HUES48 (cell line): ENCODE measurements around the gene P2RX2.

Source experiments
- H3K27ac ChIP-seq: one replicate; pipeline ENCODE4 v1.7.0; 2013; ENCODE audit warnings: low read depth, low read length, inconsistent platforms
- H3K27me3 ChIP-seq: 2 replicates; pipeline ENCODE4 v1.6.1; 2013; ENCODE audit warnings: mild to moderate bottlenecking, low read length; ENCODE audit not compliant: control insufficient read depth, insufficient read depth
- H3K36me3 ChIP-seq: 2 replicates; pipeline ENCODE4 v1.6.1; 2013; ENCODE audit warnings: low read length; ENCODE audit not compliant: control insufficient read depth, insufficient read depth
- H3K4me1 ChIP-seq: 2 replicates; pipeline ENCODE4 v1.6.1; 2013; ENCODE audit warnings: mild to moderate bottlenecking, low read length; ENCODE audit not compliant: control insufficient read depth, insufficient read depth
- H3K4me3 ChIP-seq: 2 replicates; pipeline ENCODE4 v1.5.1; 2013; ENCODE audit warnings: mild to moderate bottlenecking, low read depth, low read length
- H3K9ac ChIP-seq: 2 replicates; pipeline ENCODE4 v1.6.1; 2013; ENCODE audit warnings: mild to moderate bottlenecking, low read depth, low read length, moderate library complexity
- H3K9me3 ChIP-seq: 2 replicates; pipeline ENCODE4 v1.6.1; 2013; ENCODE audit warnings: low read length; ENCODE audit not compliant: control insufficient read depth, insufficient read depth

The P2RX2 gene

DNA sequence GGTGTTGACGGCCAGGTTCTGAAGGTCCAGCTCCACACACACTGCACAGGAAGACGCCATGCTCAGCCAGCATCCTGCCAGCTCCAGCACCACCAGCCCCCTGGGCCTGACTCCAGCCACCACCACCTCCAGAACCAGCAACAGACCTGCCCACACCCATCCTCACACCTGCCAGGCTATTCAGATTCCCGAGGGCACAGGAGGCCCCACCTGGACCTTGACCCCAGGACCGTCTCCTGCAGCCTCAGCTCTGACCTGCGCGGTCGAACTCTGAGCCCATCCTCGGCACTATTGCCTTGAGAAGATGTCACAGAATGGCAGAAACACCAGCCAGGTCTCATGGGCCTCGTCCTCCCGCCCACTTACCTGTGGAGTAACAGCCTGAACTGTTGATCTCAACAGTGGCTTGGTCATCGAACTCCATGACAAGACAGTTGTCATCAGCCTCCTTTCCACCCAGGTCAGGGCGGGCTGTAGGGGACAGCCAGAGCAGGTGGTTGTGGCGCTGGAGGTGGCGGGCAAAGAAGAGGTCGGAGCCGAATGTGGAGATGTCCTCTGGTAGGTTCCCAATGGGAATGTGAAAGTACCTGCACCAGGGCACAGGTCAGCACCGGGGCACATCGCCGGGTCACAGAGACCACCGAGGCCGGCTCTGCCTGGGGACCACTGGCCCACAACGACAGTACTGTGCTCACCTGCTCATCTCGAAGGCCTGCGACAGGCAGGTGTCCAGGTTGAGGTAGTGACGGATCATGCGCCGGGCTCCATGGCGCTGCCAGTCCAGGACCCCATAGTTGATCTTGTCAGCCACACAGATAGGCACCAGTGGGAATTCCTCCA, 23.5 kb downstream of the P2RX2 start:
- peaks cover 88% of the 10 kb centered on the region for H3K36me3 ChIP-seq

DNA sequence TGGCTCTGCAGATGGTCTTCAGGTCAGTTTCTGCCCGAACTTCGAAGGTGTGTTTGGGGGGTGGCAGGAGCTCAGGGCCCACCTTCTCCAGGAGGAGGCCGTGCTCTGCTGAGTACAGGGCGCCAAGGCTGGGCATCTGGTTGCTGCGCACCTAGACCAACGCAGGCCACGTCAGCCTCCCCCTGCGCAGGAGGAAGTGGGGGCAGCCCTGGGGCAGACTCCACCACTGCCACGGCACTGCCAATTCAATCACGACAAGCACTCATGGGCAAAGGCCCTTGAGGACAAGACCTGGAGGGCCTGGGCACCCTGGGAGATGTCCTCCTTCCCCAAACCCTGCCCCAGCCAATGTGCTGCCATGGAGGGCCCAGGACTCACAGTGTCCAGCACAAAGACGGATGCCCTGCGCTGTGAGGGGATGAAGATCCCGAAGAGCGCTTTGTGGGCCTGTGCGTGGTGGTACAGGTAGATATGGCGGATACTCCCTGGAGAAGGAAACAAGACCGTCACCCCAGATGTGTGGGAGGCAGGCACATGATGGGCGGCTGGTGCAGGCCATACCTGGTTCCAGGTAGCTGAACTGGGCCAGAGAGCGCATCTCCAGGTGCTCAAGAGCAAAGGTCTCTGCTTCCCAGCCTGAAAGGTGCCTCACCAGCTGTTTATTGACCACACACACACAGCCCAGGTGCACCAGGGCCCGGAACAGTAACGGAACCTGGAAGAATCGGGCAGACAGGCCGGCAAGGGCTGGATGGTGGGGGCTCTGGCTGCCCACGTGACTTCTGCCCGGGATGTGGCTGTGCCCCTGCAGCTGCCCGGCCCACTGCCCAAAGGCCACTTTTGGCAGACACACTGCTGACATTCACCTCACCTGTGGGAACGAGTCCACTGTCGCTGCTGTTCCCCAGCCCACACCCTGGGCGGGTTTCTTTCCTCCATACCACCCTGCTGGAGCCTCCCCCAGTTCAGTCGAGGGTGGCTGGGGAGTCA, 24.6 kb downstream of the P2RX2 start:
- Histone ChIP-seq H3K36me3 (peaks cover 88% of the 10 kb centered on the region), H3K27ac (no peak overlapping the region), H3K4me1 (no peaks in the 10 kb centered on the region), H3K9ac (no peak overlapping the region), H3K27me3 (no peaks in the 10 kb centered on the region), H3K4me3 (no peak overlapping the region), H3K9me3 (no peaks in the 10 kb centered on the region)

More for the DNA sequence above, 23.5 kb downstream of the P2RX2 start:
- Histone ChIP-seq H3K9ac (no peak overlapping the region), H3K4me1 (no peaks in the 10 kb centered on the region), H3K27me3 (no peaks in the 10 kb centered on the region), H3K4me3 (no peak overlapping the region), H3K27ac (no peak overlapping the region), H3K9me3 (no peaks in the 10 kb centered on the region)

DNA sequence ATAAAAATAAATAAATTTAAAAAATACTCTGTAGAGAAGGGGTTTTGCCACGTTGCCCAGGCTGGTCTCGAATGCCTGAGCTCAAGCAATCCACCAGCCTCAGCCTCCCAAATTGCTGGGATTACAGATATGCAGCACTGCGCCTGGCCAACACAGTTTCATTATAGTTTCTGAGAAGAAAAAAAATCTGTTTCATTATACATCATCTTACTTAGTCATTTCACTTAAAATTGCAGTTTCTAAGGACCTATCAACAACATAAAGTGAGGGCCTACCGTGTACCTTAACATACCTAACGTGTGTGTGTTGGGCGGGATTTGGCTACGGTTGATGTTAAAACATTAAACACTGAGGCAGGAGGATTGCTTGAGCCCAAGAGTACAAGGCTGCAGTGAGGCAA, 28.3 kb downstream of the P2RX2 start:
- H3K27ac ChIP-seq, result no peak overlapping the region
- H3K4me3 ChIP-seq, result no peak overlapping the region
- no peaks in the 10 kb centered on the region for H3K27me3 ChIP-seq
- peaks cover 93% of the 10 kb centered on the region for H3K36me3 ChIP-seq
- no peaks in the 10 kb centered on the region for H3K9me3 ChIP-seq
- H3K9ac ChIP-seq, result no peak overlapping the region
- no peaks in the 10 kb centered on the region for H3K4me1 ChIP-seq

DNA sequence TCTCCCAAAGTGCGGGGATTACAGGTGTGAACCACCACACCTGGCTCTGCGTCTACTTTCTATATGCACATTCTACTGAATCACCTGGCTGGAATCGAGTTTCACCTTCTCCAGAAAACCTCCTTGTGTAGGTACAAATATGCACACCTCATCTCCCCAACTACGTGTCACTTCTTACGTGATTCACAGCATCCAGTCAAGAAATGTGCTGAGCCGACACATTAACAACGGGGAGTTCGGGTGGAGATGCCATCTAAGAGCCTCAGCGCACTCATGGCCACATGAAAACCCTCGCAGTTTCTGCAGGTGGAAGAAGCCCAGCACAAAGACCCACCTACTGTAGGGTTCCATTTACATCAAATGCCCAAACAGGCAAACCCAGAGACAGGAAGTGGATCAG, 29.3 kb downstream of the P2RX2 start:
- Histone ChIP-seq H3K9ac (no peak overlapping the region), H3K9me3 (no peaks in the 10 kb centered on the region), H3K4me3 (no peak overlapping the region), H3K36me3 (peaks cover 93% of the 10 kb centered on the region), H3K27me3 (no peaks in the 10 kb centered on the region), H3K27ac (no peak overlapping the region), H3K4me1 (no peaks in the 10 kb centered on the region)

DNA sequence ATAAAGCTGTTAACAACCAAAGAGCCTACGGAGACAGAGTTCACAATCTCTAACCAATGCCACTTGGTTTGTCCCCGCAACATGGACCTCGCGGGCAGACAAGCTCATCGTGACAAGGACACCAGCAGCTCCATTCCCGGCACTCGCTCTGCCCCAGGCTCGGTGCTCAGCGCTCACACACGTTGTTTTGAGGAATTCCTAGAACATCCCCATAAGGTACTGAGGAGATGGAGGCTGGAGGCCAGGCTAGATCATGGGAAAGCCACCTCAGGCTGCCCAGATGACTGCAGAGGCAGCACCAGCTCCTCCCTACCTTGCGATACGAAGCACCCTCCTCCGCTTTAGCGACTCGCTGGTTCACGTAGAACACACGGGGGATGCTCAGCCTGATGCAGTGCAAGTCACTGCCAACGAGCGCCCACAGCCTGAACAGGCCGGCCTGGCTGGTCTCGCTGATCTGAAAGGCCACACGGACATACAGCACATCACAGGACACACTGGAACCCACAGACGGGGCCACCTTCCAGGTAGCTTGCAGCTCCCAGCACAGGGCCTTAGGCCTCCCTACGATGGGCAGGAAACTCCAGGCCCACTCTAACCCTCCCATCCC, 30.1 kb downstream of the P2RX2 start:
- Histone ChIP-seq H3K27ac (no peak overlapping the region), H3K36me3 (peaks cover 93% of the 10 kb centered on the region), H3K9me3 (no peaks in the 10 kb centered on the region), H3K9ac (no peak overlapping the region), H3K4me1 (no peaks in the 10 kb centered on the region), H3K27me3 (no peaks in the 10 kb centered on the region), H3K4me3 (no peak overlapping the region)

DNA sequence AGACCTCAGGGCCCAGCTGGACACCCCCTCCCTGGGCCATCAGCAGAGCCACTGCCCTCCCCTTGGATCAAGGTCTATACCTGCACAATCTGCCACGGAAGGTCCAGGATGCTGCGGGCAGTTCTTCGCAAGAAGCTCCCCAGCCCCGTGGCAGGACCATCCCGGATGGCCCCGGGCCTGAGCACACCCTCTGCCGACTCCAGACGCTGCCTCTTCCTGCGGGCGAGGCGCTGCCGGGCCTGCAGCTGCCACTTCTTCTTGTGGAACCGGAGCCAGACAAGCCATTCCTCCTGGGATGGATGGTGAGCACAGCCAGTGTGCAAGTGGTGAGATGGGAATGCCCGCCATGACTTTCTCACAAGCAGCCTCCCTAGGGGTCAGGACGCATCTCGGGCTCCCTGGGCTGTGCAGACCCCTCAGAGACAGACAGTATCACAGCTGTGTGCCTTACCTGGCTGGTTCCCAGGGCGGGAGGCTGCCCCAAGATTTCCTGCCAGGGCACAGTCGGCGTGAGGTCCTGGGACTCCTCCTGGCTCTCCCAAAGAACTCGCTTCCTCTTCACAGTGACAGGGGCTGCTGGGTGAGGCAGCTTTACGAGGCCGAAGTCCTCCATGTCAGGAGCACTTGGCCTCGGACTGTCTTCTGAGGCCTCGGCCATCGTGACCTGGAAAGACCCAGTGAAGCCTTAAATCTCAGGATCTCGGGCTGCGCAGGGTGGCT, 30.8 kb downstream of the P2RX2 start:
- peaks cover 92% of the 10 kb centered on the region for H3K36me3 ChIP-seq
- no peaks in the 10 kb centered on the region for H3K9me3 ChIP-seq
- no peak overlapping the region for H3K4me3 ChIP-seq
- no peaks in the 10 kb centered on the region for H3K27me3 ChIP-seq
- H3K9ac ChIP-seq, result no peak overlapping the region
- H3K27ac ChIP-seq, result no peak overlapping the region
- H3K4me1 ChIP-seq, result no peaks in the 10 kb centered on the region

DNA sequence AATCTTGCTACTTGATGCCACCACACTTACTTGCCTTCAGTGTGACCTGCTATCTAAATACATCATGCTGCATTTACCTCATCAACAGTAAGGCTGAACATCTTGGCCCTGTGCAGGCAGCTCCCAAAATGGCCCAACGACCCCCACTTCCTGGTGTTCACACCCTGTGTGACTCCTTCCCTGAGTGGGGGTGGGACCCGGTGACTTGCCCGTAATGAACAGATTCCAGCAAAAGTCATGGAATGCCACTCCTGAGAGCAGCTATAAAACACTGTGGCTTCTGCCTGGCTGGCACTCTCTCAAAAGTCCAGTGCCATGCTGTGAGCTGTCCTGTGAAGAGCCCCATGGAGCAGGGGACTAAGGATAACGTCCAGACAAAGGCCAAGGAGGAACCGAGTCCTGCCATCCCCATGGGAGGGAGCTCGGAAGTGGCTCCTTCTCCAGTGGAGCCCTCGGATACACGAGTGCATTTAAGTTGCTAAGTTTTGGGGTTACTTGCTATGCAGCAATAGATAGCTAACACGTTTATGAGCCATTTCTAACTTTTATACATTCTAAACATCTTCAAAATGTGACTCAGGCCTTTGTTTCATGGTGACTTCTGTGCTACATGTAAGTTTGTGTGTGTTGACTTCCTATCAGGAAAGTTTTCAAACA, 33.0 kb downstream of the P2RX2 start:
- no peaks in the 10 kb centered on the region for H3K9me3 ChIP-seq
- H3K9ac ChIP-seq, result no peak overlapping the region
- peaks cover 96% of the 10 kb centered on the region for H3K36me3 ChIP-seq
- H3K4me1 ChIP-seq, result no peaks in the 10 kb centered on the region
- no peaks in the 10 kb centered on the region for H3K27me3 ChIP-seq
- no peak overlapping the region for H3K27ac ChIP-seq
- no peak overlapping the region for H3K4me3 ChIP-seq

DNA sequence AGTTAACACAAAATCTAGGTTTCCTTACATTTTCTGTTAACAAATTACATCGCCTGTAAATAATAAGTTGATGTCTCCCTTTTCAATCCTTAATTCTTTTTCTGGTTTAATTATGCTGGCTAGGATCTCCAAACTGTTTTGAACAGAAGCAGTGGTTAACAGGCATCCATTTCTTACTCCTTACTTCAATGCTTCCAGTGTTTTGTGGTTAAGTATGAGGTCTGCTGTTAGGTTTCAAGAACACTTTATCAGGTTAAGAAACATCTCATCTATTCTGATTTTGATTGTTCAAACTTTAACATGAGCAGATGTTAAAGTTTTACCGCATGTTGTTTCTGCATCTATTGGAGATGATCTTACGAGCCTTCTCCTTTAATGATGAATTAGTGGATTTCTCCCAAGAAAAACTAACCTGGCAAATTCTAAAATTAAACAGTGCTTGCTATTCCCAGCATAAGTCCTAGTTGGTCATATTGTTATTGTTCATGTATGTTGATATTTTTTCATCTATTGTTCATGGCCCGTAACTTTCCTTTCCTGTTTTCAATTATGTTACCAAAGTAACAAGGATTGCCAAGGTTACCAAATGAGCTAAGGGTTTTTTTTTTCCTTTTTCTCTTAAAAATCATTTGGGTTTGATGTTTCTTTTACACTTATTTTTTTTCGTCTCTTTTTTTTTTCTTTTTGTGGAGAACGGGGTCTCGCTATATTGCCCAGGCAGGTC, 35.2 kb downstream of the P2RX2 start:
- no peak overlapping the region for H3K4me3 ChIP-seq
- H3K36me3 ChIP-seq, result peaks cover 97% of the 10 kb centered on the region

DNA sequence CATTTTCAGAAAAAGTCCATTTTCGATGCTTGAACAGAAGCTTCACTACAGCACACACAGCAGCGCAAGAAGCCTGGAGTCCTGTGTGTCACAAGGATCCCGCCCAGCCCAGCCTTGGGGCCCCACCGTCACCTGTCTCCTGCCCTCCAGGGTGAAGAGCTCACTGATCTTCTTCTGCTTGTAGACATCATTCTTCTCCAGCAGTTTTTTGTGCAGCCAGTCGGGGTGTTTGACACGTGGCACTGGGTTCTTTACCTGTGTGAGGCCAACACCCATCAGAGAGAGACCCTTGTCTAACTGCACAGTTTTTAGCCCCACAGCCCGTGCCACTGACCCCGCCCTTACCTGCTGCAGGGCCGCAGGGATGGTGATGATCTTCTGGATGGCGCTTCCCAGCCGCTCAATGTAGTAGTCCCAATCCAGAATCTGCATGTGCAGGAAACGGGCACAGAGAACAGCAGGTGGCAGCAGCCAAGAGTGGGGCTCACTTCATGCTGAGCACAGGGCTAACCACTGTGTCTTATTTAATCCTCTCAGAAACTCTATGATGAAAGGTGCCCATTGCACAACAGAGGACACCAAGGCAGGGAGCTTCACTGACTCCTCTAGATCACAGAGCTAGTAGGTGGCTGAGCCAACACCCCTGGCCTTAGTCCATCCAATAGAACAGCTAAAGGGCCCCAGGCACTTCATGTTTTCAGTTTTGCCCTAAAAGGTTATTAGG, 38.6 kb downstream of the P2RX2 start:
- H3K9me3 ChIP-seq, result no peaks in the 10 kb centered on the region
- H3K27ac ChIP-seq, result no peak overlapping the region
- H3K36me3 ChIP-seq, result peaks cover 98% of the 10 kb centered on the region
- H3K27me3 ChIP-seq, result no peaks in the 10 kb centered on the region
- no peak overlapping the region for H3K4me3 ChIP-seq
- H3K9ac ChIP-seq, result no peak overlapping the region
- no peaks in the 10 kb centered on the region for H3K4me1 ChIP-seq

More for the DNA sequence above, 35.2 kb downstream of the P2RX2 start:
- Histone ChIP-seq H3K4me1 (no peaks in the 10 kb centered on the region), H3K27ac (no peak overlapping the region), H3K9me3 (no peaks in the 10 kb centered on the region), H3K9ac (no peak overlapping the region), H3K27me3 (no peaks in the 10 kb centered on the region)
